Mesodermal cell (in vitro differentiated cells): ENCODE results near the gene HAUS3.

ENCODE experiments used
- H3K27ac ChIP-seq: 2 replicates; pipeline ENCODE4 v1.7.0; 2013; ENCODE audit warnings: mild to moderate bottlenecking, low read depth, low read length, moderate library complexity; ENCODE audit not compliant: severe bottlenecking
- H3K36me3 ChIP-seq: 2 replicates; pipeline ENCODE4 v1.7.1; 2013; ENCODE audit warnings: mild to moderate bottlenecking, low read length, moderate library complexity; ENCODE audit not compliant: control insufficient read depth, insufficient read depth
- H3K4me1 ChIP-seq: one replicate; pipeline ENCODE4 v1.7.1; 2013; ENCODE audit warnings: mild to moderate bottlenecking, low read length; ENCODE audit not compliant: insufficient read depth, control insufficient read depth, poor library complexity, severe bottlenecking
- H3K4me3 ChIP-seq: 2 replicates; pipeline ENCODE4 v1.7.0; 2013; ENCODE audit warnings: low read length, control low read depth, mild to moderate bottlenecking; ENCODE audit not compliant: insufficient read depth, poor library complexity, severe bottlenecking; ENCODE audit errors: extremely low read depth
- H3K9me3 ChIP-seq: 2 replicates; pipeline ENCODE4 v1.7.1; 2013; ENCODE audit warnings: mild to moderate bottlenecking, low read length, moderate library complexity; ENCODE audit not compliant: control insufficient read depth
- WGBS, 2 experiments: methylation state at CpG; one replicate each; pipeline ENCODE4 v1.1.5; 2013; ENCODE audit warnings: missing lambda C conversion rate in 2 of 2; ENCODE audit not compliant: insufficient coverage in 2 of 2; 5-methylcytosine and 5-hydroxymethylcytosine counted together

HAUS3 gene

DNA sequence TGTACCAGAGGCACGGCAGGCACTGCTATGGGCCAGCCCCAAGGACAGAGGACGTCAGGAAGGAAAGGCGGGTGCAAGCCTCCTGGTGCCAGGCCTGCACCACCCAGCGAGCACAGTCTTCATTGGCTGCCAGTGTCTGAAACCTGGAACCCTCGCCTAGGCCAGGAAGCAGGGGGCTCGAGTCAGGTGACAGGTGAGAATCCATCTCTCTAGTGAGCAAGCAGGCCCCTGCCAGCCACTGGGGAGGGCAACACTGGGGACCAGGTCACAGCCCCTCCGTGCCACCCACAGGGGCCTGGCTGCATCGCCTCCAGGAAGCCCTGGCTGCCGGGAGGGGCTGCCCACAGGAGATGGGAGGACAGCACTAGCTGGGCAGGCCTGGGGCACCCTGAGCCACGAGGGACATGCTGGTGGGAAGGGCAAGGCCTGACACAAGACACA lies 6.9 kb upstream of the HAUS3 start:
- Histone ChIP-seq H3K36me3 (peaks cover 48% of the 10 kb centered on the region), H3K4me1 (no peaks in the 10 kb centered on the region)
- 87 to 89% methylated on average over 8 to 9 of the region's 10 CpGs for WGBS, 2 experiments

DNA sequence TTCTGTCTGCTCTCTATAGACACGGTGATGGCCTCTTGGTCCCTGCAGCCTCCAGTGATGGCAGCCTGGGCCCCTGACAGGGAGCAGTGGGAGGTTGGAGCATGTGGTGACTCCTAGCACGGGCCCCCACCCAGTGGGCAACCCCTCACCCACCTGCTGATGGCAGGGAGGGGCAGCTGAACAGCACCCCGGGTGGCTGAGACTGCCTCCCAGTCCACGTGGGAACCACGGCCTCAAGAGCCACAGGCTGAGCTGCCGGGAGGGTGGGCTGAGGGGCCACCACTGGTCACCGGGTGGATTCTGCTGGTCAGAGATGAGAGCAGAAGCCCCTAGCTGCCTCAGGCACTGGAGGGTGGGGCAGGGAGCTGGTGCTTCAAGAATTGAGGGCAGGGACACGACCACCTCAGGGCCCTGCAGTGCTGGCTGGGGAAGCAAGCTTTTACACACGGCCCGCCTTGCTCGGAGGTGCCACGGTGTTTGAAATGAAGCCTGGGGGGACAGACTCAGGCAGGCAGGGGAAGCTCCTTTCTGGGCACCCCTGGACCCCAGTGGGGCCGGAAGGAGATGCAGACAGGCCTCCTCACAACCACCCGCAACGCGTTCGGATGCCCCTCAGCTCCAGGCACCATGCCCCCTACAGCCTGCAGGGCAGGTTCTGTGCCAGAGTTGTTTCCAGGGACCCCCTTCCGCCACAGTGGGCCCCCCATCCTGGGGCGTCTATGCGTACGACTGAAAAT lies 6.3 kb upstream of the HAUS3 start:
- WGBS, 2 experiments, result 93 to 95% methylated on average over 13 to 19 of the region's 21 CpGs
- Histone ChIP-seq H3K36me3 (peaks cover 42% of the 10 kb centered on the region), H3K4me1 (no peaks in the 10 kb centered on the region), H3K9me3 (no peaks in the 10 kb centered on the region), H3K27ac (no peak overlapping the region), H3K4me3 (no peak overlapping the region)

More for the DNA sequence above, 6.9 kb upstream of the HAUS3 start:
- no peak overlapping the region for H3K27ac ChIP-seq
- no peak overlapping the region for H3K4me3 ChIP-seq
- H3K9me3 ChIP-seq, result no peaks in the 10 kb centered on the region

DNA sequence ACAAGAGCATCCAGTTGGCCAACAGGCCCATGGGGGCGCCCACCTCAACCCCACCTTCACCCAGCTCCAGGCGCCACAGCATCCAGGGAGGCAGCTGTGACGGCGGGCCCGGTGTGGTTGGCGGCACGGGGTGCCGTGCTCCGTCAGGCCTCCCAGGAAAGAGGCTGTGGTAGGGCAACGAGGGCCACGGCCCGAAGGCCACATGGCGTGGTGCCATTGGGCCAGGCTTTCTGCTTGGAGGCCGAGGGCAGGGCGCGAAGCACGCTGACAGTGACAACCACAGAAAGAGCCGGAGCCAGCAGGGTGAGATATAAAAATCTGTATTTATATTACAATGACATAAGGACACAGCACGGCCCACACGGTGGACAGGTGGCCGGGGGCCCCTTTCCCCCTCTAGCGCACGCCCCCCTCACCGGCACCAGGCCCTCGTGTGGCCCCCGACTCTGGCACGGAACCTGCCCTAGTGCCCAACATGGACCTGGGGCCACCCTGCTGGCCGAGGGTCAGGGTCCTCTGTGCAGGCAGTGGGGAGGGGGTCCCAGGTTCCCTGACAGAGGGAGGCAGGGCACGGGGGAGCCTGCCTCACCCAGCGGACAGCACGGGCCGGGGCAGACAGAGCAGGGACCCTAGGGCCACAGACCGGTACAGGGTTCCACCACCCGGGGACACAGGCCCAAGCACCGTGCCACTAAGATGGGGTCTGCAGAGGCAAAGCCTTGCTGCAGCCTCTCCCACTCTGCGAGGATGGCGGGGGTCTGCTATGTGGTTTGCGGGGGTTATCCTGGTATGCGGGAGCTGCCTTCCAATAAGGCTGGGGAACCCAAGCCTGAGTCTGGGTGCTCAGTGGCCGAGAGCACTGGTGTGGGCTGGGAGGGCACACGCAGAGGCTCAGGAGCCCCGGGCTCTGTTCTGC lies 5.5 kb upstream of the HAUS3 start:
- no peak overlapping the region for H3K4me3 ChIP-seq
- no peaks in the 10 kb centered on the region for H3K4me1 ChIP-seq
- WGBS, 2 experiments, result 95 to 96% methylated on average over 25 to 28 of the region's 42 CpGs
- no peaks in the 10 kb centered on the region for H3K9me3 ChIP-seq
- H3K36me3 ChIP-seq, result peaks cover 38% of the 10 kb centered on the region
- H3K27ac ChIP-seq, result no peak overlapping the region

DNA sequence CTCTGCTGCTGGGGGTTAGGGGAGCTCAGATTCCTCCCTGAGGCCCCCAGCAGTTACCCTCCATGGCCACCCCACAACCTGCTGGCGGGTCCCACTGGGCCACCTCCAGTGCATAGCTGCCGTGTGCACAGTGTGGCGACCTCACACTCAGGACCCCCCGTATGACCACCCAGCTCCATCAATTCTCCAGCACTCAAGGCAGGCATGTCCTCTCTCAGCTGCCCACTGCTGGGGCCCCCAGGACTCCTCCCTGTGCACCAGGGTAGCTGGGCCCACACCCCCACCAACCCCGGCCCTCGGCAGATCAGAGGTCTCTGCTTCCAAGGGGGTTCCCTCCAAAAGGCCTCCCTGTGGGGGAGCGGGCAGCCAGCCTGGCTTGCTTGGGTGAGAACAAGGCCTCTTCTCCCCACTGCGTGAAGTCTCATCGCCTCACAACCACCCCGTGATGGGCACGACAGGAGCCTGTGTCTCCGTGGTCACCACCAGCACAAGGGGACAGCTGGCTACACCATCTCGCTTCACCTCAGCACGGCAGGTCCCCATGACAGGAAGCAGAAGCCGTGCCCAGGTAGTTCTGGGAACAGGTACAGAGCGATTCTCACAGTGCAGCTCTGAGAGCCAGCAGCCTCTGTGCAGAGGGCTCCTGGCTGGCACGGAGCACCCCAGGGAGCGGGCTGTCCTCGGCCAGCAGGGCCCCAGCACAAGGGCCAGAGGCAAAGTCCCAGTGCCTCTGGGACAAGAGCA lies 4.6 kb upstream of the HAUS3 start:
- no peaks in the 10 kb centered on the region for H3K4me1 ChIP-seq
- no peak overlapping the region for H3K27ac ChIP-seq
- 95 to 96% methylated on average over 19 of the region's 19 CpGs for WGBS, 2 experiments
- H3K9me3 ChIP-seq, result no peaks in the 10 kb centered on the region
- H3K36me3 ChIP-seq, result peaks cover 30% of the 10 kb centered on the region
- H3K4me3 ChIP-seq, result no peak overlapping the region

DNA sequence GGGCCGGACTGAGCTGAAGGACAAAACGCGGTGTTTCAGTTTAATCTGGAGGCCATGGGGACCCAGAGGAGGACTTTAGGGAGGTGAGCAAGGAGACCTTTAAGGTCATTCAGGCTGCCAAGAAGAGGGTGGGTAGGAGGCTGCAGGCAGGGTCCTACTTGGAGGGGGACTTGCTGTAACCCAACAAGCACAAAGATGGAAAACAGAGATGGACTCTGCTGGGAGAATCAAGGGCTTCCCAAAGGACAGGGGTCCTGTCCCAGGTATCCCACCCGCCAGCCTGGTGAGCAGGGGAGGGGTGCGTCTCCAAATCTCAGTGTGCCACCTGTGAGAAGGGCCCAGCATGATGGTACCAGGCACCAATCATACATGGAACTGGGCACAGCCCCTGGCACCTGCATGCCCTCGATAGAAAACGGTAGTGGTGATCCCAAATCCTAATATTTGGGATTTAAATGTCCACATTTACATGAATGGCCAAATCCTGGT lies 3.9 kb upstream of the HAUS3 start:
- Histone ChIP-seq H3K4me1 (no peaks in the 10 kb centered on the region), H3K27ac (no peak overlapping the region), H3K9me3 (no peaks in the 10 kb centered on the region), H3K4me3 (no peak overlapping the region), H3K36me3 (peaks cover 28% of the 10 kb centered on the region)
- WGBS, 2 experiments, result 92% methylated on average over 6 to 7 of the region's 7 CpGs

DNA sequence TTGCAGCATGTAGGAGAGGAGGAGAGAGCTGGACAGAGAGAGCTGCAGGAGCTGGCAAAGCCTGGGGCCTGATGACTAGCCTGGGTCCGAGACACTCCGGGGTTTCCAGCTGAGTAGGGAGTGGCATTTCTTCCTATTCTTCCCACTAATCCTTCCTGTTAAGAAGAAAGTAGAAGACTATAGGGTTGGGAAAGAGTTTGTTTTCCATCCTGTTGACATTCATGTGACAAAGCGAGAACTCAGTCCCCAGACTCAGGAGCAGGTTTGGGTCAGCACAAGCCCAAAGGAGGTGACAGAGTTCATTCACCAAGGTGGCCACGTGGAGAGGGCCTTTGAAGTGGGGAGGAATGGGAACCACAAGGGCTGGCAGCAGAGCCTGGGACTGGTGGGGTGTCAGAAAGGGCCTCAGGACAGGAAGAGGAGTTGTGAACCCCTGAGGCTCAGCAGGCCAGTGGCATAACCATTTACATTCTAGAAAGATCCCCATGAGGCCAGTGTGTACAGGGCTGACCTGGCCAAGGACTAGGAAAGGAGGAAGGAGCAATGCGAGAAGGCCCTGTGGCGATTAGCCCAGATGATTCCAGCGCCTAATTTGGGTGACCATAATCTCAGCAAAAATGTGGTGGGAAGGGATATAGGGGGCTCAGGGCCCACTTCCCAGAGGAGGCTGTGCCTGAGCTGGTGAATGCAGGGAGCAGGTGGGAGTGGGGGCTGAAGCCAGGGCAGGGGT lies 3.3 kb upstream of the HAUS3 start:
- 84 to 98% methylated on average over 4 to 5 of the region's 7 CpGs for WGBS, 2 experiments
- no peaks in the 10 kb centered on the region for H3K9me3 ChIP-seq
- H3K4me1 ChIP-seq, result peaks cover 5% of the 10 kb centered on the region
- H3K36me3 ChIP-seq, result peaks cover 22% of the 10 kb centered on the region
- H3K4me3 ChIP-seq, result no peak overlapping the region
- no peak overlapping the region for H3K27ac ChIP-seq

DNA sequence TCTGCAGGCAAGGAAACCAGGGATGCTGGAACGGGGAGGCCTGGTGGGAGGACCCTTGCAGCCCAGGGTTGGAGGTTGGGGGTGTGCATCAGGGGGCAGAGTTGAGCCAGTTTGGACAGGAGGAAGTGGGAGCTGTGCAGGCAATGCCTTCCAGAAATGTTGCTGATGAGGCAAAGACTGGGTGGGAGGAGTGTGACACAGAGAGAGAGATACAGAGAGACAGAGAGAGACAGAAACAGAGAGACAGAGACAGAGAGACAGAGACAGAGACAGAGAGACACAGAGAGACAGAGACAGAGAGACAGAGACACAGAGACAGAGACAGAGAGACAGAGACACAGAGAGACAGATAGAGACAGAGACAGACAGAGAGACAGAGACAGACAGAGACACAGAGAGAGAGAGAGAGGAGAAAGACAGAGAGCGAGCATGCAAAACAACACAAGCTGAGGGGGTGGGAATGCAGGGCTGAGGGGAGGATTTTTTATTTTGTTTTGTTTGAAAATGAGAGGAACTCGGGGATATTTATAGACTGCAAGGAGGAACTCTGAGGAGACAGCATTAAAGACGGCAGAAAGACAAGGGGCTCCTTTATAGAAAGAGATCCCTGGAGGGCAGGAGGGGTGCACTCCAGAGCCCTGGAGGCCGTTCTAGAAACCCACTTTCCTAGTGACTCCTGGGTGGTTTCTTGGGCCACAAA lies 1.9 kb upstream of the HAUS3 start:
- Histone ChIP-seq H3K4me1 (peaks cover 14% of the 10 kb centered on the region), H3K4me3 (no peak overlapping the region), H3K9me3 (no peaks in the 10 kb centered on the region), H3K36me3 (peaks cover 10% of the 10 kb centered on the region), H3K27ac (no peak overlapping the region)
- 82 to 92% methylated on average over 3 to 5 of the region's 5 CpGs for WGBS, 2 experiments

DNA sequence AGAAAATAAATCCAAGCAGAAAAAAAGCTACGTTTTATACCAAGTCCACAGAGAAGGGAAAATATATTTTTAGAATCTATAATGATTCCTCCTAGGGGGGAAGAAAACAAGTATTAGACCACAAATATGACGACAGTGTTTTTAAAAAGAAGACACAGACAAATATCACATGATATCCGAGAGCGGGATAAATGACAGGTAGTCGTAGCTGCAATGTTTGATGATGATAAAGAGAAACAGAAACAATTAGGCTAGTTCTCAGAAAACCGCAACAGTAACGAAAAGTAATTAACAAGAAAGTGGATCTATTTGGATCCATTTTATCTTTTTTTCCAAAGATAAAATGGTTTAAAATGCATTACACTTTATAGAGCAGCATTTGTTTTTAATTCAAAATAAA lies 918 bp downstream of the HAUS3 start:
- peaks cover 14% of the 10 kb centered on the region for H3K4me1 ChIP-seq
- H3K4me3 ChIP-seq, result peak overlapping the region; percentile 80
- no peaks in the 10 kb centered on the region for H3K9me3 ChIP-seq
- no CpG with 5 or more reads among the region's 7 CpGs for WGBS, 2 experiments
- peaks cover 16% of the 10 kb centered on the region for H3K36me3 ChIP-seq
- no peak overlapping the region for H3K27ac ChIP-seq

DNA sequence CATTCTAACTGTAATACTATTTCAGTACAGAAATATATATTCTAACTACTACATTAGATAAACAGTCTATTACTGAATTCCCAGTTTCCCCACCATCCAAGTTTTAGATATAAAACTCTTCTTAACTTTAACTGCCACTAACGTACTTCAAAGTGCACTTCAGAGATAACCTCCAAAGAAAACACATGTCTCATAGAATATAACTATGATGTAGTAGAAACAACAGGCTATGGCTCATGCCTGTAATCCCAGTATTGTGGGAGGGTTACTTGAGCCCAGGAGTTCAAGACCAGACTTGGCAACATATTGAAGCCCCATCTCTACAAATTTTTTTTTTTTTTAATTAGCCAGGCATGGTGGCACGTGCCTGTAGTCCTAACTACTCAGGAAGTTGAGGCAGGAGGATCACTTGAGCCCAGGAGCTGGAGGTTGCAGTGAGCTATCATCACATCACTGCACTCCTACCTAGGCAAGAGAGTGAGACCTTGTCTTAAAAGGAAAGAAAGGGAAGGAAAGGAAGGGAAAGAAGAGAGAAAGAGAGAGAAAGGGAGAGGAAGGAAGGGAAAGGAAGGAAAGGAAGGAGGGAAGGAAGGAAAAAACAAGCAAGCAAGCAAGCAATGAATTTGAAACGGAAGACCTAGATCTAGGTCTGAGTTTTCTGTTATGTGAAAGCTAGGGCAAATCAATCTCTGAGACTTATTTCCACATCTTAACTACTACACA lies 4.8 kb downstream of the HAUS3 start:
- Histone ChIP-seq H3K36me3 (peaks cover 34% of the 10 kb centered on the region), H3K4me1 (peaks cover 14% of the 10 kb centered on the region)
- WGBS, 2 experiments, result 92 to 100% methylated on average over 1 to 2 of the region's 3 CpGs

More for the DNA sequence above, 4.8 kb downstream of the HAUS3 start:
- no peaks in the 10 kb centered on the region for H3K9me3 ChIP-seq
- no peak overlapping the region for H3K27ac ChIP-seq
- no peak overlapping the region for H3K4me3 ChIP-seq
